Uterine smooth muscle cell (primary cell): ENCODE measurements around the gene AGBL2. TPM values are rescaled to one million over a fixed set of nuclear protein-coding genes. Genes with fewer than 3 reads are reported as not detected.

ENCODE experiments used
- total RNA-seq: library from RNA; depleted of rRNA; stranded (reverse); fragments of >200 nt; gene quantifications from 2 replicates; pipeline ENCODE4 v1.2.3, GENCODE V29; 2014

Gene AGBL2
- total RNA-seq: 0.66 and 1.00 TPM in 2 replicates

DNA sequence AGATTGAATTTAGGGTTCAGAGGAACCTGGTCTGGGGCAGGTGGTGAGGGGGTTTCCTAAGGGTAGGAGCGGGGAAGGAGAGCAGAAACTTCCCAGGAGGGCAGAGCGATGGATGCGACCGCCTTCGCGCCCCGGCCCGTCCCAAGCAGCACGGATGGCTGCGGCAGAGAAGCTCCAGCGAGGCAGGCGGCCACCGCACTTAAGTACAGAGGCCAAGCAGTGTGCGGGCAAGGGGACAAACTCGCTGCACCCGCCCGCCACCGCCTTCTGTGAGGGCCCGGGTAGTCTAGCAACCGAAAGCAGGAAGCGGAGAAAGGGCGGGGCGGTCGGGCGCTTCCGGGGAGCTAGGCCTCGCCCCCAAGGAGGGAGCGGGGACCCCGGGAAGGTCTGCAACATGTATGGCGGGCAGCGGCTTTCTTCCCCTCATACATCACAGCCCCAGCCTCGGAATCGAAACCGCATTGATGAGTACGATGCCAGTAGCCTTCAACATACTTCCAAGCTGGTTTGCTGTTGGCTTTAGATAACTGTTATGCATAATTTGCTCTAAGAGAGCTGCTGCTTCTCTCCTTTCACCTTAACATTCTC lies at the start of gene AGBL2:
Gene AGBL2 (minus strand): TSS at position 288 of the 588 bp plus-strand sequence. CDS start 719 bp downstream, outside the sequence.

GRCh38 chr11:47642099-47642855 lies 72.9 kb downstream of the AGBL2 start, which contains the start of gene MTCH2:
MTCH2 (minus strand) TSS chr11:47642559; CDS start chr11:47642465, 94 bp downstream.

Other genes with a start within 250 kb of the AGBL2 start
- gene CELF1, start 162.2 kb downstream of the AGBL2 start, total RNA-seq: 114 and 128 TPM in 2 replicates
- 93.0 and 109 TPM in 2 replicates for gene PTPMT1, start 149.8 kb downstream of the AGBL2 start, total RNA-seq
- gene KBTBD4, start 136.4 kb downstream of the AGBL2 start, total RNA-seq: 22.0 and 35.4 TPM in 2 replicates
- 86.0 and 97.2 TPM in 2 replicates for gene NDUFS3, start 136.3 kb downstream of the AGBL2 start, total RNA-seq
- gene FAM180B, start 128.7 kb downstream of the AGBL2 start, total RNA-seq: 0.12 TPM in 1 of 2 replicates, not detected in the other
- 0.11 and 0.25 TPM in 2 replicates for gene C1QTNF4, start 121.0 kb downstream of the AGBL2 start, total RNA-seq
- gene MTCH2, start 72.8 kb downstream of the AGBL2 start, total RNA-seq: 101 and 136 TPM in 2 replicates
- 88.4 and 97.6 TPM in 2 replicates for gene FNBP4, start 52.0 kb upstream of the AGBL2 start, total RNA-seq
- gene NUP160, start 133.0 kb upstream of the AGBL2 start, total RNA-seq: 31.9 and 40.4 TPM in 2 replicates